HEK293T (cell line): ENCODE results near the gene ATAT1.

ENCODE experiments used
- CTCF ChIA-PET: fragments of 350-600 bp; formaldehyde crosslinking; extraction: SDS; loops from one replicate; lab custom pipeline; 2021; ENCODE audit warnings: antibody characterized with exemption, inconsistent platforms; lab: Yijun Ruan, JAX
- POLR2A ChIA-PET: fragments of 350-600 bp; formaldehyde crosslinking; extraction: SDS; loops from one replicate; lab custom pipeline; 2020; ENCODE audit warnings: antibody characterized with exemption, inconsistent platforms; lab: Yijun Ruan, JAX
- DNase-seq: peaks from one replicate; pipeline ENCODE4 v3.0.0; 2012; ENCODE audit warnings: mixed read lengths; ENCODE audit errors: extremely low spot score
- ARNT ChIP-seq: fragments of 450-650 bp; IDR thresholded peaks from 2 replicates; pipeline ENCODE4 v1.6.1; 2017; ENCODE audit warnings: mild to moderate bottlenecking
- BHLHE40 ChIP-seq: fragments of 450-650 bp; IDR thresholded peaks from 2 replicates; pipeline ENCODE4 v1.6.1; 2016; ENCODE audit warnings: mild to moderate bottlenecking, moderate library complexity, borderline replicate concordance
- CTBP1 ChIP-seq: fragments of 450-650 bp; IDR thresholded peaks from 2 replicates; pipeline ENCODE4 v1.6.1; 2016; ENCODE audit warnings: borderline replicate concordance
- ELF4 ChIP-seq: fragments of 450-650 bp; IDR thresholded peaks from 2 replicates; pipeline ENCODE4 v1.6.1; 2017; ENCODE audit warnings: antibody characterized with exemption
- FOXA1 ChIP-seq: fragments of 450-650 bp; IDR thresholded peaks from 2 replicates; pipeline ENCODE4 v1.6.1; 2016; ENCODE audit warnings: mild to moderate bottlenecking
- FOXK2 ChIP-seq: fragments of 450-650 bp; IDR thresholded peaks from 2 replicates; pipeline ENCODE4 v1.6.1; 2016; ENCODE audit warnings: mild to moderate bottlenecking
- FOXM1 ChIP-seq: fragments of 450-650 bp; IDR thresholded peaks from 2 replicates; pipeline ENCODE4 v1.6.1; 2017; ENCODE audit warnings: mild to moderate bottlenecking, borderline replicate concordance
- HDGF ChIP-seq: fragments of 450-650 bp; IDR thresholded peaks from 2 replicates; pipeline ENCODE4 v1.6.1; 2017; ENCODE audit warnings: antibody characterized with exemption, borderline replicate concordance
- L3MBTL2 ChIP-seq: fragments of 450-650 bp; conservative IDR thresholded peaks from 2 replicates; pipeline ENCODE4 v1.6.1; 2016; ENCODE audit warnings: mild to moderate bottlenecking
- LEF1 ChIP-seq: fragments of 450-650 bp; IDR thresholded peaks from 2 replicates; pipeline ENCODE4 v1.6.1; 2017; ENCODE audit warnings: mild to moderate bottlenecking, borderline replicate concordance
- NFRKB ChIP-seq: fragments of 450-650 bp; IDR thresholded peaks from 2 replicates; pipeline ENCODE4 v1.6.1; 2016; ENCODE audit warnings: mild to moderate bottlenecking, moderate library complexity
- SP1 ChIP-seq: fragments of 450-650 bp; IDR thresholded peaks from 2 replicates; pipeline ENCODE4 v1.6.1; 2017
- SUZ12 ChIP-seq: fragments of 450-650 bp; IDR thresholded peaks from 2 replicates; pipeline ENCODE4 v1.6.1; 2016; ENCODE audit warnings: mild to moderate bottlenecking
- TARDBP ChIP-seq: fragments of 450-650 bp; IDR thresholded peaks from 2 replicates; pipeline ENCODE4 v1.6.1; 2016
- ZNF384 ChIP-seq: fragments of 450-650 bp; IDR thresholded peaks from 2 replicates; pipeline ENCODE4 v1.6.1; 2016
- TF ChIP-seq, protein P1 (sequence below): fragments of 450-650 bp; IDR thresholded peaks from 2 replicates; pipeline ENCODE4 v1.6.1; 2016

Gene ATAT1

DNA sequence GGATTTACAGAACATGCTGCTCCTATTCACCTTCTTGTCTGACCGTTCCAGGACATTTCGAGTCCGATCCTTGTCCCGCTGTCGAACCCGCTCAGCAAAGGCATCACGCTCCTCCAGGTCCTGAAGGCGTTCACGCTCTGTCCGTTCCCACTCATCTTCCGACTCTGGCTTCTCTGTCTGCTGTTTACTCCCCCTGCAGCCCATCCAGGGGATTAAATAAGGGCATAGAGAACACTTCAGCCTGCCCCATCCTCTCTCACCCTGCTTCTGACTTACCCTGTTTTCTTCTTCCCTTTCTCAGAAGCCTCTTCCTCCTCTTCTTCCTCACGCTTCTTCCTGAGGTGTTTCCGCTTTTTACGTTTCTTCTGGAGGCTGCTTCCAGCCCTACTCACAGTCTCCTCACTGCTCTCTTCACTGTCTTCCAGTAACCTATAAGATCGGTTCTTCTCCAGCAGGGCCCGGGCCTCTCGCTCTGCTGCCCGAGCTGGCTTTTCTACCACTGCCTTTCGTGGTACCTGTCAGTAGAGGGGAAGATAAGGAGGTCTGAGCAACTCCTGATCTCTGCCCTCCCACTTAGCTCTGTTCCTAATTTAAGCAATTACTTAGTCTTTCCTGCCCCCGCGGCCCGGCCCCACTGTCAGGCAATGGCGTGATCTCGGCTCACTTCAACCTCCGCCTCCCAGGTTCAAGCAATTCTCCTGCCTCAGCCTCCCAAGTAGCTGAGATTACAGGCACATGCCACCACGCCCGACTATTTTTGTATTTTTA, 44.3 kb downstream of the ATAT1 start:
- CTCF ChIA-PET, result no interaction called here
- peak; percentile 54 for DNase-seq

DNA sequence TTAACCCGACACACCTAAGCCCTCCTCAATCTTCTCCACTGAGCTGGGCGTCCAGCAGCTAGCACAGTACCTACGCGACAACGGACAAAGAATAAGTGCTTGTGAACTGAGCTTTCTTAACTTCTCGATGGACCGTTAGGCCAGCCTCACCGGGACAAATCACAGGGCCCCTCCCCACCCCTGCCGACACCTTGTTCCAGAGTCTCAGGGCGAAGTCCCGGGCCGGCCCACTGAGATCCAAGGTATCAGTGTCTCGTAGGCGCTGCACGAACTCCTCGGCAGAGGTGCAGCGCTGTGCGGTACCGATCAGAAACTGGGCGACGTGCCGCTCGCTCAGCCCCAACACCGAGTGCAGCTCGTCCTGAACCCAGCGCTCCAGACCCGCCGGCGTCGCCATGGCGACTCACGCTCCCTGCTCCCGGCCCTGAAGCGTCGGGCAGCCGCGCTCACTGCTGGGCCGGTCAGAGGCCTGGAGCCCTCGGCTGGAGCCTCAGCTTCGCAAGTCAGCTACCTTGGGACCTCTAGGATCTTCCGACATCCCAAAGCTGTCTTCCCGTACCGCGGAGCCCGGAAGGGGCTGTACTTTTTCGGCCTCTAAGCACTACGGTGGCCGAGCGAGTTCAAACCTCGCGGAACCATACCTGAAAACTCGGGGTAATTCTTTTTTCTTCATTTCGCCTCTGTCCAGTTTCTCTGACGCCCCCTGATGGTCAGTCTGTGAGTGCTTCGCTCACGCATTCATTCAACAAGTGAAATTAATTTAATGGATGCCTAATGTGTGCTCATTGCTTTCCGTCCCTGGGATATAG, 46.0 kb downstream of the ATAT1 start, which contains the start of gene DHX16:
Gene DHX16, minus strand, starts transcription at position 562 of the 809 bp plus-strand sequence. Its CDS starts 165 bp downstream, at position 397.
- no peak for TF ChIP-seq ZNF384
- TF ChIP-seq L3MBTL2, result no peak; the same call in 1 of the 2 replicates
- no peak for TF ChIP-seq NFRKB
- peak; percentile 60 for TF ChIP-seq ELF4
- TF ChIP-seq HDGF, result no peak
- POLR2A ChIA-PET, result interaction anchor here (0.6 to 2.3 kb wide), 18 partner anchors 8 to 191 kb away, joined by 3 to 11 read pairs (median 4); partner anchors contain the start of genes ATAT1, MDC1, MRPS18B and NRM
- CTCF ChIA-PET, result interaction anchor here (0.7 to 1.5 kb wide), 10 partner anchors 9 to 415 kb away, joined by 3 to 7 read pairs (median 4); partner anchors contain the start of genes DDR1 and MDC1
- DNase-seq, result peak; percentile 88

More for the DNA sequence above, 44.3 kb downstream of the ATAT1 start:
- TF ChIP-seq L3MBTL2 (no peak), FOXA1 (no peak), HDGF (no peak), TARDBP (no peak), SUZ12 (no peak), FOXM1 (no peak), ELF4 (no peak), FOXK2 (no peak), NFRKB (no peak)
- TF ChIP-seq, protein P1, sequence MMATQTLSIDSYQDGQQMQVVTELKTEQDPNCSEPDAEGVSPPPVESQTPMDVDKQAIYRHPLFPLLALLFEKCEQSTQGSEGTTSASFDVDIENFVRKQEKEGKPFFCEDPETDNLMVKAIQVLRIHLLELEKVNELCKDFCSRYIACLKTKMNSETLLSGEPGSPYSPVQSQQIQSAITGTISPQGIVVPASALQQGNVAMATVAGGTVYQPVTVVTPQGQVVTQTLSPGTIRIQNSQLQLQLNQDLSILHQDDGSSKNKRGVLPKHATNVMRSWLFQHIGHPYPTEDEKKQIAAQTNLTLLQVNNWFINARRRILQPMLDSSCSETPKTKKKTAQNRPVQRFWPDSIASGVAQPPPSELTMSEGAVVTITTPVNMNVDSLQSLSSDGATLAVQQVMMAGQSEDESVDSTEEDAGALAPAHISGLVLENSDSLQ, result no peak
- POLR2A ChIA-PET, result interaction anchor here (1.0 to 1.1 kb wide), 2 partner anchors 16 to 18 kb away, joined by 3 read pairs; no protein-coding TSS in a partner anchor

DNA sequence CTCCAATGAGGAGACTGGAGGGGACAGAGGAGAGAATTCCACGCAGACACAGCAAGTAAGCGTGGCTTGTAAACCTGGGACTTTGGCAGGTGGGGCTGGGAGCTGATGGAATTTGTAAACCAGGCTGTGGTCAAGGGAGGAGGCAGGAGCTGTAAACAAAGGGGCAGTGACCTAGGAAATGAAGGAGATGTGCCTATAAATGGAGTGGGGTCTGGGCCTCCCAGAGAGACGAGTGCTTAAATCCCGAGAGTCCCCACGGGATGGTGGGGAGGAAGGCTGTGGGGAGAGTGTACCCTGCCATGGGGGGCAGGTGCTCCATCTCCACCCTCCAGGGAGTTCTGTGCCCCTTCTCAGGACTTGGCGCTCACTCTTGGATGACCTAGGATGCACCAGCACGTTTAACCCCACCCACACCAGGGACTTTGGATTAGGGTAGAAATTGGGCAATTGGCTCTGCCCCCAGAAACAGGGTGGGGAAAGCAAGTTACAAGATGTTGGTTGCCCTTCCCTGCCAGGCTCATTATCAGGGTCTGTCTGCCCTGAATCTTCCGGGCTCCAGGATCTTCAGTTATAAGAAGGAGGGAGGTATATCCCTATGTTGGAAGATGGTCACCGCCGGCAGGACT, 50.1 kb downstream of the ATAT1 start:
- ChIA-PET CTCF (interaction anchor here (0.7 to 0.8 kb wide), 2 partner anchors 132 to 774 kb away, joined by 3 read pairs; no protein-coding TSS in a partner anchor), POLR2A (interaction anchor here (1.1 kb wide), 1 partner anchor 40 kb away, joined by 3 read pairs; the partner anchor contains the start of gene MDC1)
- DNase-seq, result no peak
- no peak for TF ChIP-seq SP1
- no peak for TF ChIP-seq SUZ12
- TF ChIP-seq HDGF, result no peak
- TF ChIP-seq CTBP1, result no peak
- TF ChIP-seq FOXK2, result no peak
- TF ChIP-seq ARNT, result no peak
- no peak for TF ChIP-seq BHLHE40
- TF ChIP-seq, protein P1, result no peak
- TF ChIP-seq ZNF384, result no peak
- no peak for TF ChIP-seq FOXA1
- TF ChIP-seq NFRKB, result no peak
- no peak for TF ChIP-seq LEF1
- TF ChIP-seq FOXM1, result no peak
- TF ChIP-seq ELF4, result no peak

DNA sequence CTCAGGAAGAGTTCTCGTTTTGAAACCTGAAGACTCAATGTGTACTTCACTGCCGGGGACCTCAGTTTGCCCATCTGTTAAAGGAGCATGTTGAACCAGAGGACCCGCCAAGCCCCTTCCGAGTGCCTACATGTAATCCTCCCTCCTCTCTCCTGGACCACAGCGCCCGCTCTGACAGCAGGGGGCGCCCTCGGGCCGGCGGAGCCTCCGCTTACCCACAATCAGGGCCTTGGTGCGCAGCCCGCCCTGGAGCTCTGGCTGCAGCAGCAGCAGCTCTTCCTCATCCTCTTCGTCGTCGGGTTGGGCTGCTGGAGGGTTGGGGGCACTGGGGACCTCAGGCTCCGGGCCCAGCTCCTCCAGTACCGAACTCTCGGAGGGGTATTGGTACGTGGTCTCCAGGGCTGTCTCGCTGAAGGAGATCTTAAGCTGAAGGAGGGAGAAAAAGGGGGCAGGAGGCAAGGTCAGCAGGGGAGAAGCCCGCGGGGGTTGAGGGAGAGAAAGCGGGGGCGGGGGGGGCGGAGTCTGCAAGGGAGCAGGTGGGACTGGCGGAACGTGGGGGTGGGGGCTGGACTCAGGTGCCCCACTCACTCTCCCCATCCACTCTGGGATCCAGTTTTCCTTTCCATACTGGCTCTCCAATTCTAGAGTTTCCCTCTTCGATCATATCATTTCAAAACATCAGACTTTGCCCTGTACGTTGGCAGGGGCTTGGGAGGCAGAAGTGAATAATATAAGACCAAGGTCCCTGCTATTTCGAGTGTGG, 52.5 kb downstream of the ATAT1 start:
- CTCF ChIA-PET, result interaction anchor here (0.6 to 5.5 kb wide), 19 partner anchors 9 to 391 kb away, joined by 3 to 88 read pairs (median 4); partner anchors contain the start of genes MDC1, MRPS18B and TUBB
- no peak for TF ChIP-seq ZNF384
- TF ChIP-seq BHLHE40, result no peak
- TF ChIP-seq SUZ12, result no peak
- TF ChIP-seq ARNT, result no peak
- no peak for TF ChIP-seq FOXK2
- TF ChIP-seq CTBP1, result no peak
- TF ChIP-seq L3MBTL2, result no peak
- no peak for TF ChIP-seq FOXM1
- TF ChIP-seq, protein P1, result no peak
- no peak for TF ChIP-seq FOXA1
- TF ChIP-seq HDGF, result no peak
- no peak for TF ChIP-seq SP1
- POLR2A ChIA-PET, result interaction anchor here (0.9 to 2.7 kb wide), 10 partner anchors 8 to 65 kb away, joined by 3 to 25 read pairs (median 4); partner anchors contain the start of genes MDC1, NRM and TUBB
- DNase-seq, result peak; percentile 85
